Spleen (tissue), 11 donors: ENCODE measurements around the gene OR56B1. TPM values are rescaled to one million over a fixed set of nuclear protein-coding genes. Genes with fewer than 3 reads are reported as not detected.

Experiments used
- DNase-seq: peaks from one replicate; pipeline ENCODE4 v3.0.0-alpha.2; 2020
- H3K27ac ChIP-seq, 8 donors: fragments of 200-600 bp; sonication (generic) in 7 of 8; 1 replicate in 4 of 8; 2 replicates in 4 of 8; pipeline versions ENCODE4 v1.5.0 to v1.8.0; 2016 to 2021; ENCODE audit warnings: inconsistent platforms in 4 of 8, mild to moderate bottlenecking in 4 of 8, moderate library complexity in 1 of 8
- H3K27me3 ChIP-seq, 7 donors: fragments of 200-600 bp; sonication (generic) in 6 of 7; replicated peaks in 1 of 7; 1 replicate in 4 of 7; 2 replicates in 3 of 7; pipeline versions ENCODE4 v1.5.0 to v1.8.0; 2016 to 2021; ENCODE audit warnings: inconsistent platforms in 3 of 7, mild to moderate bottlenecking in 1 of 7
- H3K36me3 ChIP-seq, 6 donors: fragments of 200-600 bp; sonication (generic) in 5 of 6; 1 replicate in 4 of 6; 2 replicates in 2 of 6; pipeline versions ENCODE4 v1.5.0 to v1.8.0; 2016 to 2021; ENCODE audit warnings: inconsistent platforms in 2 of 6
- H3K4me1 ChIP-seq, 6 donors: fragments of 200-600 bp; sonication (generic) in 5 of 6; 1 replicate in 3 of 6; 2 replicates in 3 of 6; pipeline versions ENCODE4 v1.5.0 to v1.8.0; 2016 to 2021; ENCODE audit warnings: inconsistent platforms in 3 of 6
- H3K4me3 ChIP-seq, 8 donors: fragments of 200-600 bp; sonication (generic) in 7 of 8; 1 replicate in 4 of 8; 2 replicates in 4 of 8; pipeline versions ENCODE4 v1.5.0 to v1.8.0; 2016 to 2021; ENCODE audit warnings: inconsistent platforms in 4 of 8, mild to moderate bottlenecking in 4 of 8, moderate library complexity in 2 of 8
- H3K9me3 ChIP-seq, 8 donors: fragments of 200-600 bp; sonication (generic) in 7 of 8; 1 replicate in 4 of 8; 2 replicates in 4 of 8; pipeline versions ENCODE4 v1.5.0 to v1.8.0; 2016 to 2021; ENCODE audit warnings: inconsistent platforms in 4 of 8
- CTCF ChIP-seq, 11 experiments: fragments of 200-600 bp in 7 of 11; fragments of 450-650 bp in 4 of 11; sonication (generic) in 4 of 11; IDR thresholded peaks in 8 of 11; conservative IDR thresholded peaks in 3 of 11; 1 replicate in 7 of 11; 2 replicates in 4 of 11; pipeline versions ENCODE4 v1.4.0 to v1.8.0; 2016 to 2021; ENCODE audit warnings: antibody characterized with exemption in 11 of 11, inconsistent platforms in 4 of 11, mild to moderate bottlenecking in 1 of 11
- POLR2A ChIP-seq, 3 donors: fragments of 450-650 bp; IDR thresholded peaks; one replicate each; pipeline ENCODE4 v1.5.1; 2017; ENCODE audit warnings: antibody characterized with exemption in 3 of 3, mild to moderate bottlenecking in 1 of 3
- POLR2AphosphoS5 ChIP-seq, 3 donors: sonication (generic); formaldehyde crosslinking; IDR thresholded peaks; one replicate each; pipeline ENCODE4 v1.5.1; 2017; ENCODE audit warnings: antibody characterized with exemption in 3 of 3
- WGBS, 5 donors: extraction: QIAGEN DNeasy Blood & Tissue Kit in 3 of 5; methylation state at CpG; one replicate each; pipeline versions ENCODE4 v1.1.5 to v1.1.7; 2013 to 2018; 5-methylcytosine and 5-hydroxymethylcytosine counted together
- intact Hi-C: fragments of 100-400 bp; cut with DNase I; formaldehyde crosslinking; loops from one replicate; pipeline ENCODE4 v1.15.0; 2023; ENCODE audit warnings: low total_unique reads
- polyA plus RNA-seq, 3 donors: library from polyadenylated mRNA; stranded (reverse); fragments of 200-250 nt; gene quantifications; one replicate each; pipeline ENCODE4 v1.2.1, GENCODE V29; 2013
- total RNA-seq, 7 donors: library from RNA; depleted of rRNA in 3 of 7; stranded (reverse); fragments of >200 nt in 3 of 7; fragmentation: NEBNext Ultra II Directional in 4 of 7; extraction: Animal tissue kit (Norgen Biotek cat#: 25700) in 4 of 7; gene quantifications; one replicate each; pipeline versions ENCODE4 v1.1.0 to v1.2.1, GENCODE V29; 2016 to 2021
- donor health status: healthy with polysubstance abuse.
- donor health status: DM: no; HTN: no; CAD: no; lungs with moderate emphysema.
- donor health status: DM: no; HTN: no; CAD: no.
- donor health status: Bipolar disorder and iron deficiency.
- donor health status: healthy.
- donor health status: DM: no; HTN: no; CAD: no.
- donor health status: DM: yes; HTN: yes; CAD: no.

Gene OR56B1
- total and polyA plus RNA-seq, 10 donors: 0.06 to 1.8 (median 0.58) TPM

- no peak for TF ChIP-seq POLR2AphosphoS5 (IDR thresholded peaks at IDR 0.05)
- no peak for TF ChIP-seq POLR2A (IDR thresholded peaks at IDR 0.05)
- no peak for TF ChIP-seq CTCF (IDR thresholded peaks at IDR 0.05 in 8 of 11, conservative IDR thresholded peaks at IDR 0.05 in 3 of 11)
- Histone ChIP-seq H3K4me3 (peak overlapping the region in 2 of 8 donors; percentile 18 to 53), H3K27ac (peak overlapping the region in 4 of 8 donors; percentile 51 to 79 (median 74)), H3K4me1 (peaks cover 15 to 90% (median 39%) of the 10 kb centered on the region in 6 donors), H3K9me3 (no peaks in the 10 kb centered on the region), H3K27me3 (no peaks in the 10 kb centered on the region), H3K36me3 (peaks cover 20 to 97% (median 73%) of the 10 kb centered on the region in 6 donors)
- intact Hi-C loops: no loop called here
- WGBS, 5 donors: 39 to 65% (median 59%) methylated on average over 3 of the region's 3 CpGs
- no peak for DNase-seq
Observed at GRCh38 chr11:5701055-5701577, 35.1 kb upstream of the OR56B1 start.

- H3K4me1 ChIP-seq: peaks cover 15 to 62% (median 33%) of the 10 kb centered on the region in 6 donors
- no peaks in the 10 kb centered on the region for H3K27me3 ChIP-seq
- peak overlapping the region in 2 of 8 donors; percentile 7 to 19 for H3K27ac ChIP-seq
- no peak overlapping the region for H3K4me3 ChIP-seq
- H3K36me3 ChIP-seq: peaks cover 8 to 97% (median 74%) of the 10 kb centered on the region in 6 donors
- intact Hi-C loops: no loop called here
- DNase-seq: no peak
- no peaks in the 10 kb centered on the region for H3K9me3 ChIP-seq
- WGBS, 5 donors: 62 to 76% (median 64%) methylated on average over 2 of the region's 2 CpGs
- TF ChIP-seq CTCF (IDR thresholded peaks at IDR 0.05 in 8 of 11, conservative IDR thresholded peaks at IDR 0.05 in 3 of 11) (no peak), POLR2AphosphoS5 (IDR thresholded peaks at IDR 0.05) (no peak), POLR2A (IDR thresholded peaks at IDR 0.05) (no peak)
Observed at GRCh38 chr11:5703741-5704536, 32.3 kb upstream of the OR56B1 start.

GRCh38 chr11:5705688-5706087 is 30.6 kb upstream of the OR56B1 start:
- H3K4me1 ChIP-seq: peaks cover 13 to 47% (median 22%) of the 10 kb centered on the region in 6 donors

More at GRCh38 chr11:5705688-5706087, 30.6 kb upstream of the OR56B1 start:
- intact Hi-C loops: no loop called here
- no peaks in the 10 kb centered on the region for H3K27me3 ChIP-seq
- H3K36me3 ChIP-seq: peaks cover 7 to 97% (median 83%) of the 10 kb centered on the region in 6 donors
- DNase-seq: no peak
- no peak overlapping the region for H3K27ac ChIP-seq
- WGBS, 5 donors: 85 to 97% (median 93%) methylated on average over 4 of the region's 4 CpGs
- H3K9me3 ChIP-seq: no peaks in the 10 kb centered on the region
- H3K4me3 ChIP-seq: no peak overlapping the region
- TF ChIP-seq POLR2AphosphoS5 (IDR thresholded peaks at IDR 0.05) (no peak), CTCF (IDR thresholded peaks at IDR 0.05 in 8 of 11, conservative IDR thresholded peaks at IDR 0.05 in 3 of 11) (no peak), POLR2A (IDR thresholded peaks at IDR 0.05) (no peak)
